Measurements from ENCODE around the gene SSBP2.
A peak's percentile ranks its signal among the peaks of the same experiment; 100 is the strongest.
"Not testable (repeated sequence)": the region's sequence is repeated elsewhere in the genome, so short reads cannot be mapped to it uniquely, and the experiment has no call there.

Gene SSBP2

DNA sequence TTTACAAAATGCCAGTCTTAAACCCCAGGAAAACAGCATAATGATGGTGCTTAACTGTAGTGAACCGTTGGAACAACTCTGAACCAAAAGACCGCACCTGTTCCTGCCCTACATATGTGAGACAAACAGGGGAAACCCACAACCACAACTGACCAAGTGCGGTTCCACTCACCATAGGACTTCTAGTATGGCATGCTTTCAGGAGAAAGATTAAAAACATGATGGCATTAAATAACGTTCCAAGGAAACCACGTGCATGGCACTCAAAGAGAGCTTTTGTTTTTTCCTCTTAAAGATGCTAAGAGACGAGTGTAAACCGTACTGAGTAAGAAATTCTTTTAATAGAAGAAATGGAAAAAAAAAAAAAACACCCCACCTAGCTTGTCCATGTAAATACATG, 119.8 kb downstream of the SSBP2 start:
- no peak overlapping the region for H3K4me3 ChIP-seq (ENCODE audit: low read length)
- TF ChIP-seq, protein P1, sequence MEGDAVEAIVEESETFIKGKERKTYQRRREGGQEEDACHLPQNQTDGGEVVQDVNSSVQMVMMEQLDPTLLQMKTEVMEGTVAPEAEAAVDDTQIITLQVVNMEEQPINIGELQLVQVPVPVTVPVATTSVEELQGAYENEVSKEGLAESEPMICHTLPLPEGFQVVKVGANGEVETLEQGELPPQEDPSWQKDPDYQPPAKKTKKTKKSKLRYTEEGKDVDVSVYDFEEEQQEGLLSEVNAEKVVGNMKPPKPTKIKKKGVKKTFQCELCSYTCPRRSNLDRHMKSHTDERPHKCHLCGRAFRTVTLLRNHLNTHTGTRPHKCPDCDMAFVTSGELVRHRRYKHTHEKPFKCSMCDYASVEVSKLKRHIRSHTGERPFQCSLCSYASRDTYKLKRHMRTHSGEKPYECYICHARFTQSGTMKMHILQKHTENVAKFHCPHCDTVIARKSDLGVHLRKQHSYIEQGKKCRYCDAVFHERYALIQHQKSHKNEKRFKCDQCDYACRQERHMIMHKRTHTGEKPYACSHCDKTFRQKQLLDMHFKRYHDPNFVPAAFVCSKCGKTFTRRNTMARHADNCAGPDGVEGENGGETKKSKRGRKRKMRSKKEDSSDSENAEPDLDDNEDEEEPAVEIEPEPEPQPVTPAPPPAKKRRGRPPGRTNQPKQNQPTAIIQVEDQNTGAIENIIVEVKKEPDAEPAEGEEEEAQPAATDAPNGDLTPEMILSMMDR (IDR thresholded peaks at IDR 0.05; ENCODE audit: insufficient read depth, low read depth, low read length, missing control alignments) = no peak
- DNase-seq (ENCODE audit: low read depth) = no peak

DNA sequence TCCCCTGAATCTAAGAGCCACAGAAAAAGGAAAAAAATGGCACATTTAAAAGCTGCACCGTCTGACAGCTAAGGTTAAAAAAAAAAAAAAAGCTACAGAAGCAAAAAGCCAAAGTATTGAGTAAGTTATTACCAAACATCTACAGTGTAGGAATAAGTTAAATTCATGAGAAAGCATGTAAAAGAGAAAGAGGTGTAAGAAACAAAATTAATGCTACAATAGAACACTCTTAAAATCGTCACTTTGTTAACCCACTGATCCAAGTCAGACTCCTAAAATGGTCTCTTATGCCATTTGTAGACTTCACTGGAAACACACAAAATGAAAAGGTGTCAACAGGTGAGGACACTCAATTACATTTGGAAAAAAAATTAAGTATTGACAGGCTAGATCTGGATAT, 120.2 kb downstream of the SSBP2 start:
- no peak for DNase-seq (ENCODE audit: low read depth)
- TF ChIP-seq, protein P1 (IDR thresholded peaks at IDR 0.05; ENCODE audit: insufficient read depth, low read depth, low read length, missing control alignments) = no peak
- no peak overlapping the region for H3K4me3 ChIP-seq (ENCODE audit: low read length)

DNA sequence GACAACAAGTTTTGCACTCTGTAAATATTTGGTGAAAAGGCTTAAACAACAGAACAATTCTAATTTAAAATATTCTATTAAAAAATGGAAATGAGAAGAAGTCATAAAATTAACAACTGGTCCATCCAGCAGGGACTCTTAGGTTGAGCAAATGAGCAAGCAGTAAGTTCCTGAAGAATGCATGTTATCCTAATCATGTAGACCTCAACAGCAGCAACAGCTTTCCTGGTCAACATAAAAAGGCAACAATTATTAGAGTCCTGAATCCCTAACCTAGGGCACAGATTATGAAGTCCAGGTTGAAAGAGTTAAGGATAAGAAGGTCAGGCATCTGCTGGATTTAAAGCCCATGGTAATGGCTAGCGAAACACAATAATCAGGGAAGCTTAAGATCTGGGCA, 120.9 kb downstream of the SSBP2 start:
- TF ChIP-seq, protein P1 (IDR thresholded peaks at IDR 0.05; ENCODE audit: insufficient read depth, low read depth, low read length, missing control alignments) = no peak
- no peak overlapping the region for H3K4me3 ChIP-seq (ENCODE audit: low read length)
- no peak for DNase-seq (ENCODE audit: low read depth)

DNA sequence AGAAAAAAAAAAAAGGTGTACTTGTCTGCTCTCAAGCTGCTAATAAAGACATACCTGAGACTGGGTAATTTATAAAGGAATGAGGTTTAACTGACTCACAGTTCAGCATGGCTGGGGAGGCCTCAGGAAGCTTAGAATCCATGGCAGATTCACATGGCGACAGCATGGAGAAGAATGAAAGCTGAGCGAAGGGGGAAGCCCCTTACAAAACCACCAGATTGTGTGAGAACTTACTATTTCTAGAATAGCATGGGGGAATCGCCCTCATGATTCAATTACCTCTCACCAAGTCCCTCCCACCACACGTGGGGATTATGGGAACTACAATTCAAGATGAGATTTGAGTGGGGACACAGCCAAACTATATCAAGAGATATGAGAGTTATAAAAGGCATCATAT, 122.8 kb downstream of the SSBP2 start:
- DNase-seq (ENCODE audit: low read depth); H3K4me3 ChIP-seq (ENCODE audit: low read length): not testable (repeated sequence)

DNA sequence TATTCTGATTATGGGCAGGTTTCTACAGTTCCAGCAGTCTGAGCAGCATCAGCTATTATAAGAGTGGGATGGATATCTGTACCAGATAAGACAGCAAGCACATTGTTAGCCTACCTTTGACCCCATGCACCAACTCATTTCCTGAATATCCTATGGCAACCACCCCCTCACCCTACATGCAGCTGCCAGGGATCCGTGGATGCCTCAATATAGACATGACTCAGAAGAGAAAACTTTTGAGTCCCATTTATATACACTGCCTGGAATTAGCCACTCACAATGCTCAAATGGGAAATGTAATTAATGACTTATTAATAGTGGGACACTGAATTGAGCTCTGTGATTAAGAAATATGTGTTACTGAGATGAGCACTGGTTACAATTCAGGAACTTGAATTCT, 124.4 kb downstream of the SSBP2 start:
- H3K4me3 ChIP-seq (ENCODE audit: low read length) = no peak overlapping the region
- TF ChIP-seq, protein P1 (IDR thresholded peaks at IDR 0.05; ENCODE audit: insufficient read depth, low read depth, low read length, missing control alignments) = no peak
- DNase-seq (ENCODE audit: low read depth) = peak; percentile 78

DNA sequence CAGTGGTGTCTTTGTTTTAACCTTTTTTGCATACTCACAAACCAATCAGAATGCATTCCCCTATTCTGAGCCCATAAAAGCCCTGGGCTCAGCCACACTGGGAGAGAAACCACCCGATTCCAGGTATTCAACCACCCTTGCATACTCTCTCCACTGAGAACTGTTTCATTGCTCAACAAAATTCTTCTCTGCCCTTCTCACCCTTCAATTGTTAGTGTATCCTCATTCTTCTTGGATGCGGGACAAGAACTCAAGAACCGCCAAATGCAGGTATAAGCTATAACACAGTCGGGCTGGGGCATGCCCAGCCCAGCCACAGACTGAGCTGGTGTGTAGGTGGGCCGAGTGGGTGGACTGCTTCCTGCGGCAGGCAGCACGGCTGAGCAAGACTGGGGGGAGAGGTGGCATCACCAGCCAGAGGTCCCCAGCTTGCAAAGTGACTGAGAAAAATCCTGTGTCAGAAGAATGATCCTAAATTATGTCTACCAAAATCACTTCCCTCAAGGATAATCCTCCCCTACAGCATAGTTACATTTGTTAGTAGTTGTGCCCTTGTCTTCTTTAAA, 141.0 kb downstream of the SSBP2 start:
- no peak for DNase-seq (ENCODE audit: low read depth)
- H3K4me3 ChIP-seq (ENCODE audit: low read length) = no peak overlapping the region
- TF ChIP-seq, protein P1 (IDR thresholded peaks at IDR 0.05; ENCODE audit: insufficient read depth, low read depth, low read length, missing control alignments) = no peak

DNA sequence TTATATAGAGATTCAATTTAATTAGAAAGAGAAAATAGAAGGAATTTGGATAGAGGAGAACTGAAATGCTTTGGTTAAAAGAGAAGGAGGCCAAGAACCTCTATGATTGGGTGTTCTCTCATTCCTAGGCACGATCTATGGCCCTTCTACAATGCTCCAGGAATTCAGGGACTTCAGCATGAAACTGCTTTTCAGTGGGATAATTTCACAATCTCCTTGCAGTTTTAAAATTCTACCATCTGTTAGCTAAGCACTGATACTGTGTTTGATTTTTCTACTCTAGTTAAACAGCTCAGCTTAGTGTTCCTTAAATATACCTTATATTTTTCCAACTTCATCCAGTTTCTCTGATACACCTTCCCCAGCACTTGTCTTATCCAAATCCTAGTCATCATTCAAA, 141.9 kb downstream of the SSBP2 start:
- no peak overlapping the region for H3K4me3 ChIP-seq (ENCODE audit: low read length)
- no peak for DNase-seq (ENCODE audit: low read depth)
- TF ChIP-seq, protein P1 (IDR thresholded peaks at IDR 0.05; ENCODE audit: insufficient read depth, low read depth, low read length, missing control alignments) = no peak

All from epithelial cell of esophagus (primary cell).